Uterus (tissue), 2 donors: ENCODE data around the gene GRIK4.

ENCODE experiments used
- POLR2A ChIP-seq, 2 donors: fragments of 450-650 bp; IDR thresholded peaks; one replicate each; pipeline ENCODE4 v1.6.1; 2016; ENCODE audit warnings: antibody characterized with exemption in 2 of 2, mild to moderate bottlenecking in 1 of 2, moderate library complexity in 1 of 2
- TF ChIP-seq, protein P1 (sequence below), 4 experiments: fragments of 200-600 bp in 2 of 4; fragments of 450-650 bp in 2 of 4; sonication (generic) in 2 of 4; IDR thresholded peaks; one replicate each; pipeline ENCODE4 v1.5.1; 2016 to 2019; ENCODE audit warnings: antibody characterized with exemption in 4 of 4, mild to moderate bottlenecking in 2 of 4, moderate library complexity in 1 of 4

DNA sequence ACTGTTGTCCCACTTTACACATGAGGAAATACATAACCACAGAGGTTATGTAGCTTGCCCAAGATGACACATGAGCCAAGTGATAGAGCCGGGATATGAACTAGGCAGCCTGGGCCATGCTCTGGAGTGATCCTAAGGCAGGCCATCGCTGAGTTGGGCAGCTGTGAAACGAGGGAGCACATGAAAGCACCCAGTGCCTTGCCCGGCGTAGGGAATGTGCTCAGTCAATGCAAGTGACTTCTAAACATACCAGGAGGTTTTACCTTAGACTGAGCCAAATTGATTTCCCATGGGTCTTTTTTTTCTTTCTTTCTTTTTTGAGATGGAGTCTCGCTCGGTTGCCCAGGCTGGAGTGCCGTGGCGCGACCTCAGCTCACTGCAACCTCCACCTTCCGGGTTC is 10.5 kb downstream of the GRIK4 start:
- TF ChIP-seq, protein P1, sequence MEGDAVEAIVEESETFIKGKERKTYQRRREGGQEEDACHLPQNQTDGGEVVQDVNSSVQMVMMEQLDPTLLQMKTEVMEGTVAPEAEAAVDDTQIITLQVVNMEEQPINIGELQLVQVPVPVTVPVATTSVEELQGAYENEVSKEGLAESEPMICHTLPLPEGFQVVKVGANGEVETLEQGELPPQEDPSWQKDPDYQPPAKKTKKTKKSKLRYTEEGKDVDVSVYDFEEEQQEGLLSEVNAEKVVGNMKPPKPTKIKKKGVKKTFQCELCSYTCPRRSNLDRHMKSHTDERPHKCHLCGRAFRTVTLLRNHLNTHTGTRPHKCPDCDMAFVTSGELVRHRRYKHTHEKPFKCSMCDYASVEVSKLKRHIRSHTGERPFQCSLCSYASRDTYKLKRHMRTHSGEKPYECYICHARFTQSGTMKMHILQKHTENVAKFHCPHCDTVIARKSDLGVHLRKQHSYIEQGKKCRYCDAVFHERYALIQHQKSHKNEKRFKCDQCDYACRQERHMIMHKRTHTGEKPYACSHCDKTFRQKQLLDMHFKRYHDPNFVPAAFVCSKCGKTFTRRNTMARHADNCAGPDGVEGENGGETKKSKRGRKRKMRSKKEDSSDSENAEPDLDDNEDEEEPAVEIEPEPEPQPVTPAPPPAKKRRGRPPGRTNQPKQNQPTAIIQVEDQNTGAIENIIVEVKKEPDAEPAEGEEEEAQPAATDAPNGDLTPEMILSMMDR (IDR thresholded peaks at IDR 0.05) = no peak
- no peak for TF ChIP-seq POLR2A (IDR thresholded peaks at IDR 0.05)
